Loucy (cell line): ENCODE results near the gene FBXO47.
"Not testable (repeated sequence)": the region's sequence is repeated elsewhere in the genome, so short reads cannot be mapped to it uniquely, and the experiment has no call there.

Source experiments
- H2AFZ ChIP-seq: fragments of 200-600 bp; sonication (generic); 2 replicates; pipeline ENCODE4 v1.6.0; 2016; ENCODE audit warnings: antibody characterized with exemption, mild to moderate bottlenecking, low read length, moderate library complexity
- H3F3A ChIP-seq: fragments of 200-600 bp; 2 replicates; pipeline ENCODE4 v1.6.0; 2016; ENCODE audit warnings: antibody characterized with exemption, low read depth, mild to moderate bottlenecking
- H3K27me3 ChIP-seq: fragments of 200-600 bp; sonication (generic); 2 replicates; pipeline ENCODE4 v1.6.1; 2014; ENCODE audit warnings: low read length, mild to moderate bottlenecking; ENCODE audit not compliant: insufficient read depth, poor library complexity, severe bottlenecking
- H3K36me3 ChIP-seq: fragments of 200-600 bp; sonication (generic); 2 replicates; pipeline ENCODE4 v1.6.1; 2016; ENCODE audit warnings: low read length; ENCODE audit not compliant: insufficient read depth
- H3K4me1 ChIP-seq: fragments of 200-600 bp; sonication (generic); 2 replicates; pipeline ENCODE4 v1.5.1; 2014; ENCODE audit warnings: low read length, mild to moderate bottlenecking; ENCODE audit not compliant: insufficient read depth, poor library complexity, severe bottlenecking
- H3K4me2 ChIP-seq: fragments of 200-600 bp; sonication (generic); 2 replicates; pipeline ENCODE4 v1.6.0; 2014; ENCODE audit warnings: antibody characterized with exemption, low read length, low read depth, mild to moderate bottlenecking; ENCODE audit not compliant: poor library complexity, severe bottlenecking
- H3K4me3 ChIP-seq: fragments of 200-600 bp; sonication (generic); 2 replicates; pipeline ENCODE4 v1.5.1; 2014; ENCODE audit warnings: low read length, mild to moderate bottlenecking, mixed read lengths; ENCODE audit not compliant: poor library complexity, severe bottlenecking
- H3K79me2 ChIP-seq: fragments of 200-600 bp; sonication (generic); 2 replicates; pipeline ENCODE4 v1.6.1; 2014; ENCODE audit warnings: low read length; ENCODE audit not compliant: insufficient read depth
- H3K9ac ChIP-seq: fragments of 200-600 bp; sonication (generic); 2 replicates; pipeline ENCODE4 v1.6.0; 2014; ENCODE audit warnings: mild to moderate bottlenecking, low read depth, low read length, moderate library complexity; ENCODE audit not compliant: poor library complexity, severe bottlenecking
- H3K9me2 ChIP-seq: fragments of 200-600 bp; sonication (generic); replicated peaks from 2 replicates; pipeline ENCODE4 v1.6.1; 2016; ENCODE audit warnings: low read depth, low read length, mixed read lengths
- H3K9me3 ChIP-seq: fragments of 200-600 bp; sonication (generic); 2 replicates; pipeline ENCODE4 v1.6.1; 2014; ENCODE audit warnings: mild to moderate bottlenecking, antibody characterized with exemption, low read length, low read depth; ENCODE audit not compliant: insufficient read depth
- H4K20me1 ChIP-seq: fragments of 200-600 bp; sonication (generic); 2 replicates; pipeline ENCODE4 v1.6.0; 2014; ENCODE audit warnings: antibody characterized with exemption, low read length, mild to moderate bottlenecking; ENCODE audit not compliant: insufficient read depth, poor library complexity, severe bottlenecking
- EZH2phosphoT487 ChIP-seq: fragments of 200-600 bp; IDR thresholded peaks from 2 replicates; pipeline ENCODE4 v1.6.1; 2018; ENCODE audit warnings: antibody characterized with exemption, mild to moderate bottlenecking, moderate library complexity, borderline replicate concordance
- TF ChIP-seq, protein P1 (sequence below): fragments of 200-600 bp; sonication (generic); conservative IDR thresholded peaks from 2 replicates; pipeline ENCODE4 v1.5.1; 2014; ENCODE audit warnings: mild to moderate bottlenecking, antibody characterized with exemption, low read length

Gene FBXO47

DNA sequence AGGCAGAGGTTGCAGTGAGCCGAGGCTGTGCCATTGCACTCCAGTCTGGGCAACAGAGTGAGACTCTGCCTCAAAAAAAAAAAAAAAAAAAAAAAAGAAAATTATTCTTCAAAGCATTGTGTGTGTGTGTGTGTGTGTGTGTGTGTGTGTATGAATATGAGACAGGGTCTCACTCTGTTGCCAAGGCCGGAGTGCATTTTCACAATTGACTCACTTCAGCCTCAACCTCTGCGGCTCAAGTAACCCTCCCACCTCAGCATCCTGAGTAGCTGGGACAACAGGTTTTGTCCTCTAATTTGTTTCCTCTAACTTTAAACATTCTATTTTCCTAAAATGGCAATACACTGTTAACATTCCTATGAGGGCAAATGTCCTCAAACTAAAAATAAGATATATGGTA, 7.7 kb downstream of the FBXO47 start:
- H3K4me3 ChIP-seq = no peak overlapping the region
- TF ChIP-seq, protein P1, sequence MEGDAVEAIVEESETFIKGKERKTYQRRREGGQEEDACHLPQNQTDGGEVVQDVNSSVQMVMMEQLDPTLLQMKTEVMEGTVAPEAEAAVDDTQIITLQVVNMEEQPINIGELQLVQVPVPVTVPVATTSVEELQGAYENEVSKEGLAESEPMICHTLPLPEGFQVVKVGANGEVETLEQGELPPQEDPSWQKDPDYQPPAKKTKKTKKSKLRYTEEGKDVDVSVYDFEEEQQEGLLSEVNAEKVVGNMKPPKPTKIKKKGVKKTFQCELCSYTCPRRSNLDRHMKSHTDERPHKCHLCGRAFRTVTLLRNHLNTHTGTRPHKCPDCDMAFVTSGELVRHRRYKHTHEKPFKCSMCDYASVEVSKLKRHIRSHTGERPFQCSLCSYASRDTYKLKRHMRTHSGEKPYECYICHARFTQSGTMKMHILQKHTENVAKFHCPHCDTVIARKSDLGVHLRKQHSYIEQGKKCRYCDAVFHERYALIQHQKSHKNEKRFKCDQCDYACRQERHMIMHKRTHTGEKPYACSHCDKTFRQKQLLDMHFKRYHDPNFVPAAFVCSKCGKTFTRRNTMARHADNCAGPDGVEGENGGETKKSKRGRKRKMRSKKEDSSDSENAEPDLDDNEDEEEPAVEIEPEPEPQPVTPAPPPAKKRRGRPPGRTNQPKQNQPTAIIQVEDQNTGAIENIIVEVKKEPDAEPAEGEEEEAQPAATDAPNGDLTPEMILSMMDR = no peak
- TF ChIP-seq EZH2phosphoT487 = no peak
- H3K9me3 ChIP-seq = no peaks in the 10 kb centered on the region
- no peaks in the 10 kb centered on the region for H3K9me2 ChIP-seq
- peaks cover 24% of the 10 kb centered on the region for H3K4me1 ChIP-seq
- no peaks in the 10 kb centered on the region for H3K79me2 ChIP-seq
- no peak overlapping the region for H3K4me2 ChIP-seq
- no peak overlapping the region for H2AFZ ChIP-seq
- H3F3A ChIP-seq = no peaks in the 10 kb centered on the region
- H3K27me3 ChIP-seq = no peaks in the 10 kb centered on the region
- H3K36me3 ChIP-seq = no peaks in the 10 kb centered on the region
- H3K9ac ChIP-seq = no peak overlapping the region
- no peaks in the 10 kb centered on the region for H4K20me1 ChIP-seq

DNA sequence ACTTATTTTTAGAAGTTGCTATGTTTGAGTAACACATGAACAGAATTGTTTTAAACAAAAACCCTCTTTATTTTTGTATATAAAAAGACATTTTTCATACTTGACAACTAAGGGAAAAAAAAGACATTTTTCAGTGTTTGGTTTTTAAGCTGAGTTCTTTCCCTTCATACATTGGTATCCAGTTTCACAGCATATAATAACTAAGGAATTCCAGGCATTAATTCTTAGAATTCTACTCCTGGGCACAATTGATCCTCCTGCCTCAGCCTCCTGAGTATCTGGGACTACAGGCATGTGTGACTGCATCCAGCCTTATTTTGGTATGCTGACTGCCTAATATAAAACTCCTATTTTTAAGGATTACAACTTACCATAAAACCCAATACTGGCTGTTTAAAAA, 8.4 kb downstream of the FBXO47 start:
- Histone ChIP-seq H3K36me3 (no peaks in the 10 kb centered on the region), H3K9me3 (no peaks in the 10 kb centered on the region), H3K4me2 (peak overlapping the region; percentile 64), H4K20me1 (no peaks in the 10 kb centered on the region), H3F3A (no peaks in the 10 kb centered on the region), H3K79me2 (no peaks in the 10 kb centered on the region), H3K9ac (no peak overlapping the region), H2AFZ (peak overlapping the region; percentile 11; the same call in 1 of the 2 replicates), H3K4me1 (peaks cover 24% of the 10 kb centered on the region), H3K4me3 (no peak overlapping the region), H3K27me3 (no peaks in the 10 kb centered on the region), H3K9me2 (no peaks in the 10 kb centered on the region)
- TF ChIP-seq EZH2phosphoT487 = no peak
- TF ChIP-seq, protein P1 = no peak

DNA sequence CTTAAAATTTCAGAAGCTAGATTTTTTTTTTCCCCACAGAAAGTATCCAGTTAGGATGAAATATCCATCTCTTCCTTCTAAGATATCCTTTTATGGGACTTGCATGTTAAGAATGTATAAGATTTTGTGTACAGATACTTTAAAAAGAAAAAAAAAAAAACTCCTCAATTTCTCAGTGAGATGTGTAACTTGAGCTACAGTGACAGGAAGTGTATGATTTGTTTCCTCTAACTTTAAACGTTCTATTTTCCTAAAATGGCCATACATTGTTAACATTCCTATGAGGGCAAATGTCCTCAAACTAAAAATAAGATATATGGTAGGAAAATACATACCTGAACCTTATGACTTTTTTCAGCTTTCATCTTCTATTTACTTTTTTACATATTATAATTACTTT, 8.9 kb downstream of the FBXO47 start:
- TF ChIP-seq, protein P1 = no peak
- no peak for TF ChIP-seq EZH2phosphoT487
- H3K4me2 ChIP-seq = peak overlapping the region; percentile 64
- peaks cover 24% of the 10 kb centered on the region for H3K4me1 ChIP-seq
- no peaks in the 10 kb centered on the region for H3K79me2 ChIP-seq
- H4K20me1 ChIP-seq = no peaks in the 10 kb centered on the region
- no peaks in the 10 kb centered on the region for H3K36me3 ChIP-seq
- no peaks in the 10 kb centered on the region for H3F3A ChIP-seq
- no peaks in the 10 kb centered on the region for H3K9me3 ChIP-seq
- peak overlapping the region; percentile 31 for H3K4me3 ChIP-seq
- no peaks in the 10 kb centered on the region for H3K27me3 ChIP-seq
- no peaks in the 10 kb centered on the region for H3K9me2 ChIP-seq
- H3K9ac ChIP-seq = no peak overlapping the region
- H2AFZ ChIP-seq = peak overlapping the region; percentile 41; the same call in 1 of the 2 replicates

DNA sequence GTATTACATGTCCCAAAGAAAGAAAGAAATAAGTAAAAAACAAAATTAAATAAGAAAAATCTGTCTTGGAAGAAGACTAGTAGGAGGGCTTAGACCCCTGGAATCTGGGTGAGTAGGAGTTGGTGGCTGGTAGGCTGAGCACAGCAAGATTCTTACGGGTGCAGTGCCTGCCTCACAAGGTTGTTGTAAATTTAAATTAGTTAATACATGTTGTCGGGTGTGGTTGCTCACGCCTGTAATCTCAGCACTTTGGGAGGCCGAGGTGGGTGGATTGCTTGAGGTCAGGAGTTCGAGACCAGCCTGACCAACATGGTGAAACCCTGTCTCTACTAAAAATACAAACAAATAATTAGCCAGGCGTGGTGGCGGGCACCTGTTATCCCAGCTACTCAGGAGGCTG, 13.4 kb downstream of the FBXO47 start:
- not testable (repeated sequence) for H3K4me2 ChIP-seq, H3K79me2 ChIP-seq, H3K4me3 ChIP-seq, H4K20me1 ChIP-seq, H3F3A ChIP-seq, H3K9ac ChIP-seq, H3K36me3 ChIP-seq, H3K9me2 ChIP-seq, H2AFZ ChIP-seq, H3K4me1 ChIP-seq, H3K27me3 ChIP-seq, H3K9me3 ChIP-seq
